ENCODE measurements around the gene CXCL14.

GRCh38 chr5:135602882-135603721, 24.3 kb upstream of the CXCL14 start:
- TF ChIP-seq EZH2phosphoT487 (IDR thresholded peaks at IDR 0.05; ENCODE audit: low read length) (no peak), CTCF (IDR thresholded peaks at IDR 0.05; ENCODE audit: low read length) (no peak)

Measured in MM.1S (cell line).